ENCODE data around the gene UGT8.

Gene UGT8

DNA sequence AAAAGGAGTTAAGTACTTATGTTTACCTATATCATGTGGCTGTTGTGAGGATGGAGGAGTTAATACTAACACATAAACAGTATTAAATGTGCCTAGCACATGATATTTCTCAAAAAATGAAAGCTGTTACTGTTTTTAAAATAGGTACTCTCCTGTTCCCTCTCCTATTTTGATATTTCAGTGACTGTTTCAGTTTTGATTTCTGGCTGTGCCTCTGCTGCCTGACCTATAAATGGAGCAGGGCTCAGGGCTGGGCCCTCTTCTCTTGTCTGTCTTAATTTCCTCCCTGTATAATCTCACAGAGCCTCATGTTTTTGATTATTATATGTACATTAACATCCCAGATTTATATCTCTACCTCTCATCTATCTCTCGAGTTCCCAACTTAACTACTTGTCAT, 93.3 kb downstream of the UGT8 start:
- DNase-seq (ENCODE audit: low read depth): no peak

- DNase-seq (ENCODE audit: low read depth): no peak
Measured at GRCh38 chr4:114692958-114693357, 94.4 kb downstream of the UGT8 start.

DNA sequence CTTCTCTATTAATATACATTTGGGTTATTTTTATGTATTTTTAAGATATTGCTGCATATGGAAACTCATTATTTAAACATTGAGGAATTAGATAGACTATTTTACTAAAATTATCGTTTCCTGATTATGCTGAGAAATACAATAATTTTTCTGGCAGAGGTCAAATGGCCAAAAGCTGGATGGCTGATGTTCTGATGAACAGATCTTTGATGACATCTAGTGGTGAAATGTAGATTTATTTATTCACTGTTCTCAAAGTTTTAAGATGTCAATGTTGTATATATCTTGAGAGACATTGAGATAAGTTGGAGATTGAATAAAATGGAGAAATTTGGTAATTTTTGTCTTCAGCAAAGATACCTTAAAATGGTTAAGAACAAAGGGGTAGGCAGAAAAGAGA, 96.2 kb downstream of the UGT8 start:
- no peak for DNase-seq (ENCODE audit: low read depth)

- DNase-seq (ENCODE audit: low read depth): no peak
Measured at GRCh38 chr4:114698231-114698630, 99.6 kb downstream of the UGT8 start.

GRCh38 chr4:114701491-114701890, 102.9 kb downstream of the UGT8 start:
- no peak for DNase-seq (ENCODE audit: low read depth)

DNA sequence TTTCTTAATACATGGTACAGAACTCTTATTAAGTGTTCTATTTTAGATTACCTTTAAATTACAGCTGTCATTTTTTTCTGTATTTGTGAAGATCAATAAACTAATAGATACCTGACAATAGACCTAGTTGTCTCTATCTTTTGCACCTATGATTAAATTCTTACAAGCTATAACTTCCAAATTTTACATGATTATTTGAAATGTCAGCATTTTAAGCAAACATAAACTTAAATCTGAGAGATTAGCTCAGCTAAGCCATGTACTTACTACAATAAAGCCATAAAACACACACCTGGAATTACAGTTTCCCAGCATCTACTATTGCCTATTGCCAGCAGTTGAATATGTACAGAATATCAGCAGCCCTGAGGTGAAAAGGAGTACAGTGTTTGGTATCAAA, 118.8 kb downstream of the UGT8 start:
- no peak for DNase-seq (ENCODE audit: low read depth)

DNA sequence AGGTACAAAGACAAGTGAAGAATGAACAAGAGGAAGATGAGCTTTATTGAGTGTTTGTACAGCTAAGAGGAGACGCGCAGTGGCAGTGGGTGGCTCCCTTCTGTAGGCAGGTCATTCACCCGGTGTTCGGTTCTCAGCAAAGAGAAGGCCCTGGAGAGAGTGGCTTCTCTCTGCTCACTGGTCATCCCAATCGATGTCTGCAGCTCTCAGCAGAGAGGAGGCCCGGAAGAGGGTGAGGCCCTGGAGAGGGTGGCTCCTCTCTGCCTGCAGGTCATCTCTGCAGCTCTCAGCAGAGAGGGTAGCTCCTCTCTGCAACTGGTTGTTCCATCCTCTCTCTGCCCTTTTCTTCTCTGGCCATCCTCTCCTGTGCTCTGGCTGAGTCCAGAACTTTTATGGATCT, 126.5 kb downstream of the UGT8 start:
- DNase-seq (ENCODE audit: low read depth): no peak

DNA sequence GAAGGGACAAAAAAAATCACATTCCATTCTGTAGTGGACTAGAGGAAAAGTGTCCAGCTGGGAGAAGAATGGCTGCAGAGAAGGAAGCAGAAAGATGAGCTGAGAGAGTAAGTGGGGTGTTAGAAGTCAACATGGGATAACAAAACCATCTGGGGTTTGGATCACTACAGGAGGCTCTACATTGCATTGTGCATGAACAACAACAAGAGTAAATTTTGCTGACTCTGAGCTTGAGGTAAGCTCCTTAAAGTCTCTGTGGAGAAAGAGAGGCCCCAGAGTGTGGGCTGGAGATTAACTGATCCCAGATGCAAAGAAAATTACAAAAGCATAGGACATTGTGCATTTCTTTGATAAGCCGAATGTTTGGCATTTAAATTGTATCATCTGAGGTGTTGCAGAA, 128.9 kb downstream of the UGT8 start:
- DNase-seq (ENCODE audit: low read depth): no peak
